CD4-positive, CD25-positive, alpha-beta regulatory T cell (primary cell): ENCODE data around the gene TMEM9. TPM values are rescaled to one million over a fixed set of nuclear protein-coding genes. Genes with fewer than 3 reads are reported as not detected.

ENCODE experiments used
- ATAC-seq, 2 donors: fragments of 150-1000 bp; cut with Tn5 transposase; one replicate each; pipeline ENCODE4 v1.10.0; 2021; ENCODE audit warnings: low read depth in 2 of 2, moderate number of reproducible peaks in 2 of 2, moderate library complexity in 1 of 2
- DNase-seq, 3 donors: peaks; one replicate each; pipeline versions ENCODE4 v3.0.0 to v3.0.0-alpha.2; 2012 to 2022; ENCODE audit warnings: mixed read lengths in 1 of 3
- H3K27ac ChIP-seq: one replicate; pipeline ENCODE4 v1.7.0; 2013; ENCODE audit warnings: mild to moderate bottlenecking, low read length; ENCODE audit not compliant: insufficient read depth, poor library complexity, severe bottlenecking
- H3K27me3 ChIP-seq: one replicate; pipeline ENCODE4 v1.7.0; 2013; ENCODE audit warnings: low read length; ENCODE audit not compliant: control insufficient read depth, insufficient read depth
- H3K36me3 ChIP-seq: one replicate; pipeline ENCODE4 v1.7.0; 2013; ENCODE audit warnings: mild to moderate bottlenecking, low read length, moderate library complexity; ENCODE audit not compliant: control insufficient read depth, insufficient read depth
- H3K4me1 ChIP-seq: 2 replicates; pipeline ENCODE4 v1.7.0; 2013; ENCODE audit warnings: mild to moderate bottlenecking, low read length; ENCODE audit not compliant: insufficient read depth, control insufficient read depth, poor library complexity, severe bottlenecking
- H3K4me3 ChIP-seq: one replicate; pipeline ENCODE4 v1.7.0; 2013; ENCODE audit warnings: low read depth, mild to moderate bottlenecking, low read length, moderate library complexity
- H3K9me3 ChIP-seq, 2 experiments: 1 replicate in 1 of 2; 2 replicates in 1 of 2; pipeline ENCODE4 v1.7.0; 2013; ENCODE audit warnings: low read length in 2 of 2, mild to moderate bottlenecking in 1 of 2, moderate library complexity in 1 of 2; ENCODE audit not compliant: control insufficient read depth in 2 of 2
- H3K27ac Mint-ChIP-seq, 3 donors: one replicate each; pipeline ENCODE4 v1.8.0; 2020 to 2022; ENCODE audit warnings: mild to moderate bottlenecking in 3 of 3, mixed read lengths in 3 of 3, moderate library complexity in 2 of 3
- H3K27me3 Mint-ChIP-seq: one replicate; pipeline ENCODE4 v1.8.0; 2022; ENCODE audit warnings: mild to moderate bottlenecking, mixed read lengths
- H3K36me3 Mint-ChIP-seq: one replicate; pipeline ENCODE4 v1.8.0; 2020; ENCODE audit warnings: mixed read lengths
- H3K4me1 Mint-ChIP-seq, 4 donors: one replicate each; pipeline ENCODE4 v1.8.0; 2020 to 2022; ENCODE audit warnings: mixed read lengths in 4 of 4, mild to moderate bottlenecking in 1 of 4
- H3K4me3 Mint-ChIP-seq, 4 donors: one replicate each; pipeline ENCODE4 v1.8.0; 2020 to 2022; ENCODE audit warnings: mild to moderate bottlenecking in 4 of 4, mixed read lengths in 4 of 4, moderate library complexity in 3 of 4
- H3K9me3 Mint-ChIP-seq, 7 donors: one replicate each; pipeline ENCODE4 v1.8.0; 2020 to 2022; ENCODE audit warnings: mixed read lengths in 7 of 7, mild to moderate bottlenecking in 3 of 7, moderate library complexity in 2 of 7
- polyA plus RNA-seq, 4 donors: library from polyadenylated mRNA; unstranded; fragments of 300-500 nt; fragmentation: Illumina TruSeq; gene quantifications; one replicate each; pipeline ENCODE4 v1.2.3, GENCODE V29; 2021
- total RNA-seq: library from RNA; stranded (reverse); gene quantifications from one replicate; pipeline ENCODE4 v1.2.3, GENCODE V29; 2022

TMEM9 gene
- total and polyA plus RNA-seq, 5 donors from 2014 or later: 12.1 to 40.6 (median 33.2) TPM

DNA sequence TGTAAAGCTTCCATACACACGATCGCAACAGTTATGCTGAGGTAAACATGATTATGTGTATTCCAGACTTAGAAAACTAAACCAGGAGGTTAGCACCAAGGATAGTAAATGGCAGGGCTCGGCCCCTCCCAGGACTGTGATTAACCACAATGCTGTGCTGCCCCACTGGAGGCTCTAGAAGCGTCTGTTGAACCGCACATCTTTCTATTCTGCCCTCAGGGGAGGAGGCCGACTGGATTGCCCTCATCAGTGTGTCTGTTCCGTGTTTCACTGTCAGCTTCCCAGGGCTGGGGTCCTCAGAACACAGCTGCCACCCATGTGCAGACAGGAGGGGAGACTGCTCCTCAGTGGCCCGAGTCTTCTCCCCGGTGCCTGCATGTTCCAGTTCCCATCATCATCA is 14.5 kb downstream of the TMEM9 start:
- no peak overlapping the region for H3K27ac ChIP-seq

DNA sequence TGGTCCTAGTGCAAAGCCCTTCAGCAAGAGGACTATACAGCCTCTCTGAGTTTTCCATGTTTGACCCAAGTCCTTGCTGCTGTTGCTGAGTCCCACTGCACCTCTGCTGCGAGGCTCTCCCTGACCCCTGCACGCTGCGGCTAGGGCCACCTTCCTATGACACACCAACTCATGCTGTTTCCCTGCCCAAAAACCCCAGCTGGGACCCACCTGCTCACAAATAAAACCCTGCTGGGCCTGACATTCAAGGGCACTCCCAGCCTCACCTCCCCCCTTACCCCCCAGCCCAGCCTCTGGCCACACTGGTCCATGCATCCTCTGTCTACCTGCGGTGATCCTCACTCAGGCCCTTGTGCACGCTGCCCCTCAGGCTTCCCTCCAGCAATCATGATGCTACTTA is 15.0 kb downstream of the TMEM9 start:
- no peak overlapping the region for H3K27ac Mint-ChIP-seq
- Histone ChIP-seq H3K27me3 (no peaks in the 10 kb centered on the region), H3K4me1 (no peaks in the 10 kb centered on the region), H3K27ac (no peak overlapping the region), H3K4me3 (no peak overlapping the region), H3K9me3 (no peaks in the 10 kb centered on the region), H3K36me3 (peaks cover 19% of the 10 kb centered on the region)
- no peaks in the 10 kb centered on the region for H3K27me3 Mint-ChIP-seq
- DNase-seq (no peak), ATAC-seq (no peak)
- H3K4me1 Mint-ChIP-seq: no peaks in the 10 kb centered on the region
- H3K9me3 Mint-ChIP-seq: no peaks in the 10 kb centered on the region
- H3K36me3 Mint-ChIP-seq: peaks cover 45% of the 10 kb centered on the region
- no peak overlapping the region for H3K4me3 Mint-ChIP-seq

More for the DNA sequence above, 14.5 kb downstream of the TMEM9 start:
- DNase-seq: no peak
- Mint-ChIP-seq H3K9me3 (no peaks in the 10 kb centered on the region), H3K4me3 (no peak overlapping the region), H3K36me3 (peaks cover 47% of the 10 kb centered on the region), H3K27ac (no peak overlapping the region), H3K4me1 (no peaks in the 10 kb centered on the region), H3K27me3 (no peaks in the 10 kb centered on the region)
- H3K4me3 ChIP-seq: no peak overlapping the region
- no peak for ATAC-seq
- no peaks in the 10 kb centered on the region for H3K4me1 ChIP-seq
- H3K36me3 ChIP-seq: peaks cover 18% of the 10 kb centered on the region
- H3K27me3 ChIP-seq: no peaks in the 10 kb centered on the region
- no peaks in the 10 kb centered on the region for H3K9me3 ChIP-seq

DNA sequence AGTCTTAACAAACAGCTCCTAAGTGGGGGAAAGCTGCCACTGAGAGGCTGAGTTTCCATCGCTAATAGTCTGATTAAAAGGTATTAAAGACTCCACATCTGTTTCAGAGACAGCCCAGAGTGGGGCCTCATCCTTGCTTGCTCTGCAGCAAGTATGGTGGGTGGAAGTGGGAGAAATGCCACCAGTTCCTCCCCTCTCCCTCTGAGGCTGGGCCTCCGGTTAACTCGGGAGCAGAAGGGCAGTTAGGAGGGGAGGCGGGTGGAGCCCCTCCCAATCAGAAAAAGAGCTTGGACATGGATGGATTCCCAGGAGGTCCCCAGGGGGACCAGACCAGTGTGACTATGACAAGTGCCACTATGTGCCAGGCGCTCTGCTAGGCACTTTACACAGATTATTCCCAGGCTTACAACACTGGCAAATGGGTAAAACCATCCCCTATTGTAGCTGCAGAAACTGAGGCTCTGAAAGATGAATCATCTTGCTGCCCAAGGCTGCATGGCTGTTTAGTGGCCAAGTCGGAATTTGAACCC is 15.9 kb downstream of the TMEM9 start:
- ATAC-seq (no peak), DNase-seq (no peak)
- Histone ChIP-seq H3K27ac (no peak overlapping the region), H3K9me3 (no peaks in the 10 kb centered on the region), H3K36me3 (peaks cover 22% of the 10 kb centered on the region), H3K4me3 (no peak overlapping the region), H3K27me3 (no peaks in the 10 kb centered on the region), H3K4me1 (no peaks in the 10 kb centered on the region)
- Mint-ChIP-seq H3K27me3 (no peaks in the 10 kb centered on the region), H3K27ac (no peak overlapping the region), H3K9me3 (no peaks in the 10 kb centered on the region), H3K4me1 (no peaks in the 10 kb centered on the region), H3K36me3 (peaks cover 36% of the 10 kb centered on the region), H3K4me3 (no peak overlapping the region)

DNA sequence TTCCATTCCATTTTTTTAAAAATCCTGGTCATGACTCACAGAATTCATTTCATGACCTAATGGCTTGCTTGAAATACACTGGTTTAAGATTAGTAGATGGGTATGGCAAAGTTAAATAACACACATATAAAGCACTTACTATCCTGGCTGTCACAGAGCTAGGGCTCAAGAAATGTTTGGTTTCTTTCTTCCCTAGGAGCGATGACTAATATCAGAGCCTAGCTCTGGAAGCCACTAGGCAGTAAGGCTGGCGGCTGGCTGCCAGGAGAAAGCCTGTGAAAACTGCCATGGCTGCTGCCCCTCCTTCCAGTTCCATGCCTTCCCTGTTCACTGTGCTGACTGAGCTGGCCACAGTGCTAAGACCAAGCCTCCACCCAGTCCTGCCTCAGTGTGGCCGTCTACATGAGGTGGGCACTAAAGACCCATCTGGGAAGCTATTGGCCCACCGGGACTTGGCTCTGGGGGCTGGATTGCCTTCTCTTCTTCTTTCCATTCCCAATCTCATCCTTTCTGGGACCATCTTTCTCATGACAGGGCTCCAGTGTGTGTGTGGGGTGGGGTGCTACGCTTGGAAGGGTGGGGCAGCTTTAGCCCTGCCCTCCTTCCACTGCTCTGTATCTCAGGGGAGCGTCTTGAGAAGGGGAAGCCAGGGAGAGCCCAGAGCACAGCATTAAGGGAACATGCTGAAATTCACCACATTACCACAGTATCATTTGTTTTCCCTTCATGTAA is 16.5 kb downstream of the TMEM9 start:
- Histone ChIP-seq H3K4me1 (no peaks in the 10 kb centered on the region), H3K27me3 (no peaks in the 10 kb centered on the region), H3K9me3 (no peaks in the 10 kb centered on the region), H3K27ac (no peak overlapping the region), H3K4me3 (no peak overlapping the region), H3K36me3 (peaks cover 19% of the 10 kb centered on the region)
- Mint-ChIP-seq H3K27ac (no peak overlapping the region), H3K36me3 (peaks cover 31% of the 10 kb centered on the region), H3K4me3 (no peak overlapping the region), H3K4me1 (no peaks in the 10 kb centered on the region), H3K27me3 (no peaks in the 10 kb centered on the region), H3K9me3 (peaks cover 0 to 1% (median 0%) of the 10 kb centered on the region in 7 donors)
- ATAC-seq: no peak
- no peak for DNase-seq

DNA sequence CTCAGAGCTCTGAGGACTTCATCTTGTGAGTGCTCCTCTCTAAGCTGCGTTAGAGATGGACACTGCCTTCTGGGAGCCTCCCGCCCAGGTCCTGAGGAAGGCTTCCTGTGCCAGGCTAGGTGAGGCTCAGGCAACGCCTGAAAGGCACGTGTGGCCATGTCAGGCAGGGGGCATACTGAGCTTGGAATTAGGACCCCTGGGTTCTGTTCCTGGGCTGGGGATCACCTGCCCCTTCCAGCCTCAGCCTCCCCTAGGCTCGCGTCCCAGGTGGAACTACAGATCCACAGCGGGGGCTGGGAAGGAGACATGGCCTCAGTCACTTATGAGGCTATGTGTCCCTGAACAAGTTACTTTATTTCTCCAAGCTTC is 17.3 kb downstream of the TMEM9 start:
- ATAC-seq: no peak
- no peak for DNase-seq
- Histone ChIP-seq H3K36me3 (peaks cover 19% of the 10 kb centered on the region), H3K4me3 (no peak overlapping the region), H3K27me3 (no peaks in the 10 kb centered on the region), H3K9me3 (no peaks in the 10 kb centered on the region), H3K4me1 (no peaks in the 10 kb centered on the region), H3K27ac (no peak overlapping the region)
- Mint-ChIP-seq H3K4me1 (no peaks in the 10 kb centered on the region), H3K27me3 (no peaks in the 10 kb centered on the region), H3K36me3 (peaks cover 27% of the 10 kb centered on the region), H3K4me3 (no peak overlapping the region), H3K9me3 (peaks cover 0 to 2% (median 0%) of the 10 kb centered on the region in 7 donors), H3K27ac (no peak overlapping the region)

DNA sequence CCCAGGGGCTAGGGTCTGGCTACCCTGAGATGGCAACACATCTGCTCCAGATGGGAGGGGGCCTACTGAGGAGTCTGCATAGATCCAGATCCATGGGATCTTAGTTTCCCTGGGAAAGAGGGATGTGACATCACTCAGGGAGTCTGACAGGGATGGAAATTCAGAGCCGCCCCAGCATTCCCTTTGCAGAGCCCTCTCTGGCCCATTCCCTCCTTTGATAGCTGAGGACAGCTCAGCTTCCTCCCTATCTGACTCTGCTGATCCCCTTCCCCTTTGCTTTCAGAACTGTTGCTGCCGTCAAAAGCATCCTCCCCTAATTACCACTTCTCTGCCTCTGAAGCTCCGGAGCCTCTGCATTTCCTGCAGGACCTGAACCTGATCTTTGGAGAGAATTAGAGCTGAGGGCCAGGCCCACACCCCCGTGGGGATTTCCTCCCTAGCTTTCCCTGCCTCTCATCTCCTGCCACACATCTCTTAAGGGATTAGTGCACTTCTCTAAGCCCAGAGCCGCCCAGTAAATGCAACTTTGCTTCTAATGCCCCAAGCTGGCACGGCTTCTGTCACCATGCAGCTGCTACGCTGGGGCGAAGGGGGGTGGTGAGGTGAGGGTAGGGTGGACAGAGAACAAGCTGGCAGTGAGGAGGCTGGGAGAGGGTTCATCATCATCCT is 17.8 kb downstream of the TMEM9 start:
- no peaks in the 10 kb centered on the region for H3K27me3 ChIP-seq
- DNase-seq (no peak), ATAC-seq (no peak)
- no peak overlapping the region for H3K4me3 Mint-ChIP-seq
- no peaks in the 10 kb centered on the region for H3K27me3 Mint-ChIP-seq
- H3K9me3 ChIP-seq: no peaks in the 10 kb centered on the region
- H3K36me3 Mint-ChIP-seq: peaks cover 28% of the 10 kb centered on the region
- peaks cover 18% of the 10 kb centered on the region for H3K36me3 ChIP-seq
- H3K9me3 Mint-ChIP-seq: peaks cover 0 to 2% (median 0%) of the 10 kb centered on the region in 7 donors
- no peak overlapping the region for H3K27ac ChIP-seq
- no peaks in the 10 kb centered on the region for H3K4me1 Mint-ChIP-seq
- H3K4me1 ChIP-seq: no peaks in the 10 kb centered on the region
- no peak overlapping the region for H3K27ac Mint-ChIP-seq
- H3K4me3 ChIP-seq: no peak overlapping the region

DNA sequence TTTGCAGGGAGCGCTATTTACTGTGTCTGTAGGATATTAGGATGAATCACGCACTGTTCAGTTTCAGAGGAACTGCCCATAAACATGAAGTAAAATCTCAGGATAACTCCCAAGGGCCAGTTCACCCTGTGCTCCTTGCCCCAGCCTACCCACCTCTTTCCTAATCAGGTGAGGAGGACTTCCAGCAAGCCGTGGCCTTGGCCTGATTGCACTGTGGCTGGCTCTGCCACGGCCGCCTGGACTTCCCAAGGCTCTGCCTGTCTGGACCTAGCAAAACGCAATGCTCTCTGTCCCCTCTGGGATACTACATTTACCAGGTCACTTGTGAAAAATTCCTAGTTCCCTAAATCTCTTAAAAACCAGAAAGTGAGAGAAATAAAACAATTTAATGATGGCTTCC is 19.9 kb downstream of the TMEM9 start:
- Histone ChIP-seq H3K36me3 (peaks cover 12% of the 10 kb centered on the region), H3K9me3 (no peaks in the 10 kb centered on the region), H3K27me3 (no peaks in the 10 kb centered on the region), H3K4me1 (no peaks in the 10 kb centered on the region), H3K4me3 (no peak overlapping the region), H3K27ac (no peak overlapping the region)
- Mint-ChIP-seq H3K9me3 (peaks cover 0 to 2% (median 0%) of the 10 kb centered on the region in 7 donors), H3K36me3 (peaks cover 20% of the 10 kb centered on the region), H3K27me3 (no peaks in the 10 kb centered on the region), H3K4me3 (no peak overlapping the region), H3K27ac (no peak overlapping the region), H3K4me1 (no peaks in the 10 kb centered on the region)
- DNase-seq: no peak
- no peak for ATAC-seq
